GM12878 (cell line): ENCODE results near the gene QRFP. TPM values are rescaled to one million over a fixed set of nuclear protein-coding genes. Genes with fewer than 3 reads are reported as not detected.

Experiments
- ATAC-seq: fragments of 200-7000 bp; cut with Tn5 transposase; 3 replicates; pipeline ENCODE4 v1.9.1; 2020; ENCODE audit warnings: mild to moderate bottlenecking, moderate library complexity
- BruUV-seq: library from RNA; stranded (reverse); fragments of 400-500 nt; replicated peaks from 2 replicates; lab custom pipeline; 2021; lab: Mats Ljungman, UMichigan
- CTCF ChIA-PET: fragments of 300-600 bp; sonication (Branson Sonifier 250); formaldehyde crosslinking; extraction: SDS; loops from one replicate; lab custom pipeline; 2021; ENCODE audit warnings: inconsistent platforms; lab: Yijun Ruan, JAX
- POLR2A ChIA-PET: fragments of 350-600 bp; formaldehyde crosslinking; extraction: SDS; loops from one replicate; lab custom pipeline; 2021; ENCODE audit warnings: inconsistent platforms; lab: Charles Lee
- RAD21 ChIA-PET: fragments of 300-600 bp; sonication (Branson Sonifier 250); formaldehyde crosslinking; loops from one replicate; lab custom pipeline; 2023; ENCODE audit warnings: antibody characterized with exemption; ENCODE audit not compliant: unreplicated experiment; lab: Charles Lee
- SMC1A ChIA-PET: fragments of 300-600 bp; sonication (Branson Sonifier 250); formaldehyde crosslinking; loops from one replicate; lab custom pipeline; 2023; ENCODE audit not compliant: unreplicated experiment, uncharacterized antibody; lab: Charles Lee
- DNase-seq: peaks from one replicate; pipeline ENCODE4 v3.0.0-alpha.2; 2011; ENCODE audit warnings: low read depth, low spot score
- FAIRE-seq: peaks from 3 replicates; lab custom pipeline; 2011; peaks lifted over from hg19 to GRCh38; lab: Jason Lieb, UNC
- H2AFZ ChIP-seq: 2 replicates; pipeline ENCODE4 v1.6.0; 2011; ENCODE audit warnings: low read depth, low read length, control low read depth; ENCODE audit not compliant: control insufficient read depth
- H3K27ac ChIP-seq: 2 replicates; pipeline ENCODE4 v1.5.1; 2011; ENCODE audit warnings: control low read depth; ENCODE audit not compliant: control insufficient read depth, insufficient read depth
- H3K27me3 ChIP-seq, 2 experiments: replicated peaks in 1 of 2; 2 replicates each; pipeline versions ENCODE4 v1.6.0 to v1.6.1; 2011; ENCODE audit warnings: low read length in 1 of 2; ENCODE audit not compliant: control insufficient read depth in 2 of 2, insufficient read depth in 2 of 2
- H3K36me3 ChIP-seq, 2 experiments: 2 replicates each; pipeline ENCODE4 v1.5.1; 2011; ENCODE audit warnings: low read length in 1 of 2; ENCODE audit not compliant: control insufficient read depth in 2 of 2, insufficient read depth in 2 of 2
- H3K4me1 ChIP-seq: 2 replicates; pipeline ENCODE4 v1.6.1; 2011; ENCODE audit warnings: mild to moderate bottlenecking, low read length, moderate library complexity, mixed read lengths; ENCODE audit not compliant: control insufficient read depth, insufficient read depth
- H3K4me2 ChIP-seq: 2 replicates; pipeline ENCODE4 v1.6.0; 2011; ENCODE audit warnings: control low read depth; ENCODE audit not compliant: control insufficient read depth, insufficient read depth
- H3K4me3 ChIP-seq: fragments of 200-600 bp; sonication (generic); 2 replicates; pipeline ENCODE4 v1.5.1; 2016
- H3K79me2 ChIP-seq: 2 replicates; pipeline ENCODE4 v1.6.0; 2011; ENCODE audit warnings: low read length; ENCODE audit not compliant: control insufficient read depth, insufficient read depth
- H3K9ac ChIP-seq: 2 replicates; pipeline ENCODE4 v1.8.0; 2011; ENCODE audit warnings: low read length, control low read depth, mixed read lengths; ENCODE audit not compliant: control insufficient read depth, insufficient read depth
- H3K9me3 ChIP-seq: replicated peaks from 3 replicates; pipeline ENCODE4 v1.5.1; 2011; ENCODE audit warnings: mild to moderate bottlenecking, low read length; ENCODE audit not compliant: control insufficient read depth, insufficient read depth
- H4K20me1 ChIP-seq: 2 replicates; pipeline ENCODE4 v1.6.0; 2011; ENCODE audit not compliant: control insufficient read depth, insufficient read depth
- NRF1 ChIP-seq: conservative IDR thresholded peaks from 2 replicates; pipeline ENCODE4 v1.6.1; 2011; ENCODE audit warnings: mild to moderate bottlenecking, low read depth, low read length, improper control_type of control experiment
- PKNOX1 ChIP-seq: fragments of 450-650 bp; IDR thresholded peaks from 2 replicates; pipeline ENCODE4 v1.6.1; 2016; ENCODE audit warnings: mild to moderate bottlenecking
- SMAD5 ChIP-seq: IDR thresholded peaks from 2 replicates; pipeline ENCODE4 v1.6.1; 2016; ENCODE audit warnings: antibody characterized with exemption, low read depth
- SPI1 ChIP-seq: IDR thresholded peaks from 2 replicates; pipeline ENCODE4 v1.6.1; 2011; ENCODE audit warnings: low read depth, mild to moderate bottlenecking, low read length, moderate library complexity, borderline replicate concordance; ENCODE audit not compliant: insufficient read depth
- ZBTB11 ChIP-seq: fragments of 450-650 bp; formaldehyde crosslinking; IDR thresholded peaks from 2 replicates; pipeline ENCODE4 v1.5.0; 2022; ENCODE audit warnings: mild to moderate bottlenecking, missing genetic modification characterization
- WGBS: methylation state at CpG from one replicate; pipeline ENCODE4 v1.1.6; 2016; ENCODE audit warnings: low lambda C conversion rate; ENCODE audit not compliant: insufficient replicate concordance, insufficient coverage; ENCODE audit errors: missing lambda C conversion rate; 5-methylcytosine and 5-hydroxymethylcytosine counted together
- in situ Hi-C: fragments of 300-500 bp; cut with MboI; formaldehyde crosslinking; loops from 9 replicates; pipeline ENCODE4 v1.14.3; 2018; ENCODE audit warnings: mixed read lengths
- intact Hi-C: fragments of 100-400 bp; cut with micrococcal nuclease; formaldehyde crosslinking; loops from one replicate; pipeline ENCODE4 v1.14.2; 2022; ENCODE audit not compliant: unreplicated experiment
- polyA plus RNA-seq, 11 experiments: library from polyadenylated mRNA; depleted of rRNA in 4 of 11; unstranded in 6 of 11; stranded (reverse) in 5 of 11; fragments of >200 nt; fragmentation: Nextera tagmentation in 4 of 11; fragmentation: Illumina TruSeq in 1 of 11; extraction: Ambion mirVana in 4 of 11; extraction: Trizol in 1 of 11; gene quantifications; 1 replicate in 1 of 11; 2 replicates in 10 of 11; pipeline versions ENCODE4 v1.2.1 to v1.2.3, GENCODE V29; 2011 to 2016; ENCODE audit warnings: inconsistent platforms in 2 of 11, missing spikeins in 2 of 11, low read depth in 1 of 11
- total RNA-seq, 4 experiments: library from RNA; depleted of rRNA in 3 of 4; stranded (reverse); fragments of >200 nt in 3 of 4; fragmentation: Illumina TruSeq in 1 of 4; extraction: Trizol in 1 of 4; gene quantifications; 2 replicates each; pipeline versions ENCODE4 v1.2.1 to v1.2.3, GENCODE V29; 2013 to 2021

Gene QRFP
- total and polyA plus RNA-seq, 10 of the 15 experiments (the other 5 are each of a cell fraction or from before 2014, with no cell fraction given), result not detected

- POLR2A ChIA-PET, result no interaction called here
- 92% methylated on average over 12 of the region's 12 CpGs for WGBS
- peaks cover 9% of the 10 kb centered on the region for H3K79me2 ChIP-seq
Measured at GRCh38 chr9:130846487-130847305, 49.9 kb downstream of the QRFP start.

More at GRCh38 chr9:130846487-130847305, 49.9 kb downstream of the QRFP start:
- TF ChIP-seq ZBTB11, result no peak
- TF ChIP-seq NRF1, result no peak
- no peak for TF ChIP-seq PKNOX1
- TF ChIP-seq SMAD5, result no peak
- TF ChIP-seq SPI1, result no peak
- TF ChIP-seq, all 136 proteins: peak for 0
- no peak for ATAC-seq
- no peak overlapping the region for H3K4me3 ChIP-seq
- no peak overlapping the region for H2AFZ ChIP-seq
- intact Hi-C loops, result no loop called here
- H3K27ac ChIP-seq, result no peak overlapping the region
- DNase-seq, result no peak
- FAIRE-seq, result no peak
- ChIA-PET SMC1A (interaction anchor here (1.6 kb wide), 1 partner anchor 12 kb away, joined by 6 read pairs; no protein-coding TSS in a partner anchor), CTCF (interaction anchor here (0.8 to 2.4 kb wide), 4 partner anchors 12 to 145 kb away, joined by 3 to 9 read pairs (median 6); no protein-coding TSS in a partner anchor), RAD21 (interaction anchor here (1.3 kb wide), 1 partner anchor 19 kb away, joined by 3 read pairs; no protein-coding TSS in a partner anchor)
- in situ Hi-C loops, result no loop called here
- no peak overlapping the region for H3K4me2 ChIP-seq
- no peaks in the 10 kb centered on the region for H3K9me3 ChIP-seq
- no peaks in the 10 kb centered on the region for H3K4me1 ChIP-seq
- H3K27me3 ChIP-seq, result no peaks in the 10 kb centered on the region
- no peak overlapping the region for H3K9ac ChIP-seq
- H4K20me1 ChIP-seq, result no peaks in the 10 kb centered on the region
- BruUV-seq, result no TSS peak
- no peaks in the 10 kb centered on the region; a peak in 1 of 4 replicates for H3K36me3 ChIP-seq
